IPS-15b (cell line): Measurements from ENCODE around the gene MSL1.
"Not testable (repeated sequence)": the region's sequence is repeated elsewhere in the genome, so short reads cannot be mapped to it uniquely, and the experiment has no call there.

Experiments used
- H3K27me3 ChIP-seq: one replicate; pipeline ENCODE4 v1.6.1; 2013; ENCODE audit warnings: low read length; ENCODE audit not compliant: control insufficient read depth, insufficient read depth
- H3K36me3 ChIP-seq: one replicate; pipeline ENCODE4 v1.6.1; 2013; ENCODE audit warnings: low read length; ENCODE audit not compliant: control insufficient read depth, insufficient read depth
- H3K4me1 ChIP-seq: one replicate; pipeline ENCODE4 v1.6.1; 2013; ENCODE audit warnings: mild to moderate bottlenecking, low read length; ENCODE audit not compliant: control insufficient read depth, insufficient read depth
- H3K4me3 ChIP-seq: one replicate; pipeline ENCODE4 v1.5.1; 2013; ENCODE audit warnings: low read depth, low read length
- H3K9ac ChIP-seq: one replicate; pipeline ENCODE4 v1.6.1; 2013; ENCODE audit warnings: low read depth, mild to moderate bottlenecking, low read length
- H3K9me3 ChIP-seq: one replicate; pipeline ENCODE4 v1.6.1; 2013; ENCODE audit warnings: mild to moderate bottlenecking, low read length; ENCODE audit not compliant: control insufficient read depth, insufficient read depth

Gene MSL1

GRCh38 chr17:40129498-40129897, 7.7 kb downstream of the MSL1 start:
- H3K4me1 ChIP-seq: no peaks in the 10 kb centered on the region
- H3K9me3 ChIP-seq: no peaks in the 10 kb centered on the region
- H3K4me3 ChIP-seq: no peak overlapping the region
- H3K36me3 ChIP-seq: peaks cover 40% of the 10 kb centered on the region
- H3K27me3 ChIP-seq: no peaks in the 10 kb centered on the region
- no peak overlapping the region for H3K9ac ChIP-seq

DNA sequence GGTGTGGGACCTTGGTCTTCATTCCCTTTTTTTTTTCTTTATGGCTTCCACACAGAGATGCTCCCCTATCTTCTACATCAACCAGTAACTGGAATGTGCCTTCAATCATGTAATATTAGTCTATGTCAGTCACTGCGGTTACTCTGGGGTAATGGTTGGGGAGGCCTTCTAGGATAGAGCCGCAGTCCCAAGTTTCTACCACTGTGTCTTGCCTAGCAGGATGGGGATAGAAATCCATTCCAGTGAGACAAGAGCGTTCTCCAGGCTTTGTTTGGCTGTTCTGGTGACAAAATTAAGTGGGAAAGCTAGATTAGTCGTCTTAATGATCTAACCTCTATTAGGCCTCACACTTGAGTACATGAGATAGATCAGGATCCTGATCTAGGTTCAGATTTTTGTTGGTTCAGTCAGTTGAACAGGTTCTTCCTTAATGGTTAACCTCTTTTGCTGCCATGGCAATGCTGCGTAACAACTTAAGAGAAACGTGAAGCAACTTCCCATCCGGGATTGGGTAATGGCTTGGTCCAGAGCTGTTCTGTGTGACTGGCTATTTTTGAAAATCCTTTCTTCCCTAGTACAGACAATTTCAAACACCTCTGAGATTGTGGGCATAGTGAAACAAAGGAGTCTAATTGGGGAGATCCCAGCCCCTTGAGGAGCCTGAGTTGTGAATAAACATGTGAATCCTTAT, 8.7 kb downstream of the MSL1 start:
- Histone ChIP-seq H3K9ac (no peak overlapping the region), H3K9me3 (no peaks in the 10 kb centered on the region), H3K4me1 (no peaks in the 10 kb centered on the region), H3K27me3 (no peaks in the 10 kb centered on the region), H3K36me3 (peaks cover 42% of the 10 kb centered on the region), H3K4me3 (no peak overlapping the region)

GRCh38 chr17:40134184-40134583, 12.4 kb downstream of the MSL1 start:
- H3K9me3 ChIP-seq: no peaks in the 10 kb centered on the region
- H3K4me3 ChIP-seq: no peak overlapping the region
- no peaks in the 10 kb centered on the region for H3K4me1 ChIP-seq
- peaks cover 39% of the 10 kb centered on the region for H3K36me3 ChIP-seq
- no peaks in the 10 kb centered on the region for H3K27me3 ChIP-seq
- no peak overlapping the region for H3K9ac ChIP-seq

DNA sequence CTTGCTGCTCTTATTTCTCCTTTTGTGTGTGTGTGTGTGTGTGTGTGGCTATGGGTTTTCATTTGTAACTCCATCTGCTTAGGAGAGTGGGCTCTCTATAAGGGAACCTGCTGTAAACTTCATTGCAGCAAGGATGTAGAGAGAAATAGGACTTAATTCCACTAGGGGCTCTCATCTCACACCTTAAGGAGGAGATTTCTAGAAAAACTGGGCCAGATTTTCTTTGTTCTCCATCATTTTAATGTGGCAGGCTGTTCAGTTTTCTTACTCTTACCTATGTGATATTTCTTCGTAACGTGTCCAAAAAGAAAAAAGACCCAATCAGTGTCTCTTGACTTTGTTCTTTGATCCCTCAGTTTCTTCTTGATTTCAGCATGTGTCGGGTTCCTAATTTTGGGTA, 14.0 kb downstream of the MSL1 start:
- peaks cover 24% of the 10 kb centered on the region for H3K36me3 ChIP-seq
- H3K27me3 ChIP-seq: no peaks in the 10 kb centered on the region
- no peak overlapping the region for H3K9ac ChIP-seq
- no peaks in the 10 kb centered on the region for H3K9me3 ChIP-seq
- H3K4me1 ChIP-seq: no peaks in the 10 kb centered on the region
- no peak overlapping the region for H3K4me3 ChIP-seq

GRCh38 chr17:40139566-40140058, 17.8 kb downstream of the MSL1 start:
- no peaks in the 10 kb centered on the region for H3K27me3 ChIP-seq
- H3K4me3 ChIP-seq: peak overlapping the region; percentile 73
- no peaks in the 10 kb centered on the region for H3K9me3 ChIP-seq
- peaks cover 6% of the 10 kb centered on the region for H3K36me3 ChIP-seq
- H3K4me1 ChIP-seq: no peaks in the 10 kb centered on the region
- peak overlapping the region; percentile 85 for H3K9ac ChIP-seq

DNA sequence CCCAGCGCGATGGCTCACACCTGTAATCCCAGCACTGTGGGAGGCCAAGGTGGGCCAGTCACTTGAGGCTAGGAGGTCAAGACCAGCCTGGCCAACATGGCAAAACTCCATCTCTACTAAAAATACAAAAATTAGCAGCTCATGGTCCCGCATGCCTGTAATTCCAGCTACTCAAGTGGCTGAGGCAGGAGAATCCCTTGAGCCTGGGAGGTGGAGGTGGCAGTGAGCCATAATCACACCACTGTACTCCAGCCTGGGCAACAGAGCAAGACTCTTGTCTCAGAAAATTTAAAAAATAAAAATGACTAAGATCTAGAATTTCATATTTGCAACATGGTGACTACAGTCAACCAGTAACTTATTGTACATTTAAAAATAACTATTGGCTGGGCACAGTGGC, 21.4 kb downstream of the MSL1 start:
- not testable (repeated sequence) for H3K36me3 ChIP-seq, H3K4me1 ChIP-seq, H3K9ac ChIP-seq, H3K27me3 ChIP-seq, H3K4me3 ChIP-seq, H3K9me3 ChIP-seq

DNA sequence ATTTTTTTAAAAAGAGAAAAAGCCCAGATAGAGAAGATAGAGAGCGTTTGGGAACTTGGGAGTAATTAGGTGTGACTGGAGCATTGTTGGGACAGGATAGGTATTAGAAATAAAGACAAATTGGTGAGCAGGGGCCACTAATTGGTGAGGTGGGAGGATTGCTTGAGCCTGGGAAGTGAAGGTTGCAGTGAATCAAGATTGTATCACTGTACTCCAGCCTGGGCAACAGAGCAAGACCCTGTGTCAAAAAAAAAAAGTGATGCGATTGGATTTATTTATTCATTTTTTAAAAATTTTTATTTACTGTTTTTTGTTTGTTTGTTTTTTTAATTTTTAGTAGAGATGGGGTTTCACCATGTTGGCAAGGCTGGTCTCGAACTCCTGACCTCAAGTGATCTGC, 23.7 kb downstream of the MSL1 start:
- Histone ChIP-seq H3K4me1 (no peaks in the 10 kb centered on the region), H3K9me3 (no peaks in the 10 kb centered on the region), H3K9ac (no peak overlapping the region), H3K27me3 (no peaks in the 10 kb centered on the region), H3K4me3 (no peak overlapping the region), H3K36me3 (peaks cover 23% of the 10 kb centered on the region)

DNA sequence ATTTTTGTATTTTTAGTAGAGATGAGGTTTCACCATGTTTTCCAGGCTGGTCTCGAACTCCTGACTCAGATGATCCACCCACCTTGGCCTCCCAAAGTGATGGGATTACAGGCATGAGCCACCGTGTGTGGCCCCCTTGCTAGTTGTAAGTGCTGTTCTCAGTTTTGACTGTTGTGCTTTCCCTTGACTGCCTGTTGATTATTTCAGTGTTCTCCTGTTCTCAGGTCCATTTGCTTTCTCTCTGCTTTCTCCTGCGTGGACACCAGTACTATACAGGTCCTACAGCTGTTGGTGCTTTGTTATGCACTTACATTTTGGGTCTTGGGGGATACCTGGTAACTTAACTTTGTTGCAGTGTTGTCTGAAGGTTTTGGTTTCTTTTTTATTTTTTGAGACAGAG, 26.8 kb downstream of the MSL1 start:
- no peaks in the 10 kb centered on the region for H3K4me1 ChIP-seq
- no peaks in the 10 kb centered on the region for H3K9me3 ChIP-seq
- H3K27me3 ChIP-seq: no peaks in the 10 kb centered on the region
- H3K9ac ChIP-seq: no peak overlapping the region
- H3K36me3 ChIP-seq: peaks cover 21% of the 10 kb centered on the region
- no peak overlapping the region for H3K4me3 ChIP-seq

- H3K9ac ChIP-seq: no peak overlapping the region
- H3K9me3 ChIP-seq: no peaks in the 10 kb centered on the region
- no peaks in the 10 kb centered on the region for H3K27me3 ChIP-seq
- H3K4me1 ChIP-seq: no peaks in the 10 kb centered on the region
- H3K36me3 ChIP-seq: peaks cover 21% of the 10 kb centered on the region
- no peak overlapping the region for H3K4me3 ChIP-seq
Measured at GRCh38 chr17:40150276-40150675, 28.5 kb downstream of the MSL1 start.

DNA sequence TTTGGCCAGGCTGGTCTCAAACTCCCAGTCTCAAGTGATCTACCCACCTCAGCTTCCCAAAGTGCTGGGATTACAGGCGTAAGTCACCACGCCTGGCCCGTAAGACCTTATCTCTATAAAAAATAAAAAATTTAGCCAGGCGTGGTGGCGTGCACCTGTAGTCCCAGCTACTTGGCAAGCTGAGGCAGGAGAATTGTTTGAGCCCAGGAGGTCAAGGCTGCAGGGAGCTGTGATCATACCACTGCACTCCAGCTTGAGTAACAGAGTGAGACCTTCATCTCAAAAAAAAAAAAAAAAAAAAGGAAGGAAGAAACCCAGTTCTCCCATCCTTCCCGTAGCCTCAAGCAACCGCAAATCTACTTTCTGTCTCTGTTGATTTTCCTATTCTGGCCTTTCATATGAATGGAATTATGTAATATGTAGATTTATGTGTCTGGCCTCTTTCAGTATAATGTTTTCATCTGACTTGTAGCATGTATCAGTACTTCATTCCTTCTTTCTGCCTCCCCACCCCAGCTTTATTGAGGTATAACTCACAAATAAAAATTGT, 29.7 kb downstream of the MSL1 start:
- Histone ChIP-seq H3K4me1 (no peaks in the 10 kb centered on the region), H3K9ac (no peak overlapping the region), H3K36me3 (peaks cover 19% of the 10 kb centered on the region), H3K9me3 (no peaks in the 10 kb centered on the region), H3K27me3 (no peaks in the 10 kb centered on the region), H3K4me3 (no peak overlapping the region)

DNA sequence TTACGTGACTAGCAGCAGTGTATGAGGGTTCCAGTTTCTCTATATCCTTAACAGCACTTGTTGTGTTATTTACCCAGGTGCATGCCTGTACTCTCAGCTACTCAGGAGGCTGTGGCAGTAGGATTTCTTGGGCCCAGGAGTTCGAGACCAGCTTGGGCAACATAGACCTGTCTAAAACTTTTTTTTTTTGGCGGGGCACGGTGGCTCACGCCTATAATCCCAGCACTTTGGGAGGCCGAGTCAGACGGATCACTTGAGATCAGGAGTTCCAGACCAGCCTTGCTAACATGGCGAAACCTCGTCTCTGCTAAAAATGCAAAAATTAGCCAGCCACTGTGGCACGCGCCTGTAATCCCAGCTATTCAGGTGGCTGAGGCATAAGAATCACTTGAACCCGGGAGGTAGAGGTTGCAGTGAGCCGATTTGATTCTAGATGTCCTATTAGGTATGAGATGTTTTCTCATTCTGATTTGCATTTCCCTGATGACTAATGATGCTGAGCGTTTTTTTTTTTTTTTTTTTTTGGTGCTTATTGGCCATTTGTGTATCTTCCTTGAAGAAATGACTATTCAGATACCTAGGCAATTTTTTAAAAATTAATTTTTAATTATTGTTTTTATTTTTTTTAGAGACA, 31.9 kb downstream of the MSL1 start:
- Histone ChIP-seq H3K9me3 (no peaks in the 10 kb centered on the region), H3K27me3 (no peaks in the 10 kb centered on the region), H3K4me3 (no peak overlapping the region), H3K9ac (no peak overlapping the region), H3K36me3 (peaks cover 10% of the 10 kb centered on the region), H3K4me1 (no peaks in the 10 kb centered on the region)

DNA sequence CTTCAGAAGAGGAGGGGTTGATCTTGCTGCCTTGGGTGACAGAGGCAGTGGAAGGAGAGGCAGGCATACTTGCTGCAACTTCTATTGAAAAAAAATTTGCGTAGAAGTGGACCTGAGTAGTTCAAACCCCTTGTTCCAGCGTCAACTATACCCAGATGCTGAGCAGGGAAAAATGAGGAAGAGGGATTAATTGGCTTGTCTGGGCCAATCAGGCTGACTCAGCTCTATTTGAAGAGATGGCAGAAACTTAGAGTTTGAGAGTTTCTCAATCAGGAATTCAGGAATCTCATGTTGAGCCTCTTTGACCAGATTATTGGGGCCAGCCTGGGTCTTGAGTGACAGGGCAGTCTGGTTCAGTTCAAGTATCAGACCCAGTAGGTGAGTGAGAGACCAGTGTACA, 36.2 kb downstream of the MSL1 start:
- Histone ChIP-seq H3K36me3 (peaks cover 14% of the 10 kb centered on the region), H3K4me1 (no peaks in the 10 kb centered on the region), H3K27me3 (no peaks in the 10 kb centered on the region), H3K4me3 (no peak overlapping the region), H3K9me3 (no peaks in the 10 kb centered on the region), H3K9ac (no peak overlapping the region)
